ENCODE results near the gene MAP4. TPM values are rescaled to one million over a fixed set of nuclear protein-coding genes. Genes with fewer than 3 reads are reported as not detected.
A peak's percentile ranks its signal among the peaks of the same experiment; 100 is the strongest.
"Not testable (repeated sequence)": the region's sequence is repeated elsewhere in the genome, so short reads cannot be mapped to it uniquely, and the experiment has no call there.

The MAP4 gene
- total RNA-seq, 4 donors from 2014 or later: 108 to 186 (median 150) TPM

GRCh38 chr3:47891613-47892005, 124.6 kb downstream of the MAP4 start:
- DNase-seq (ENCODE audit: low spot score): no peak
- no peak for TF ChIP-seq CTCF (IDR thresholded peaks at IDR 0.05)
- no peak for ATAC-seq (ENCODE audit: low FRiP score)

- ATAC-seq (ENCODE audit: low FRiP score) (peak; percentile 28), DNase-seq (ENCODE audit: low spot score) (no peak)
- no peak for TF ChIP-seq CTCF (IDR thresholded peaks at IDR 0.05)
These were observed 125.2 kb downstream of the MAP4 start for GRCh38 chr3:47890828-47891612.

GRCh38 chr3:47890126-47890827, 125.9 kb downstream of the MAP4 start:
- no peak for ATAC-seq (ENCODE audit: low FRiP score)
- no peak for DNase-seq (ENCODE audit: low spot score)
- TF ChIP-seq CTCF (IDR thresholded peaks at IDR 0.05): no peak

GRCh38 chr3:47888986-47889757, 127.0 kb downstream of the MAP4 start:
- ATAC-seq (ENCODE audit: low FRiP score) (no peak), DNase-seq (ENCODE audit: low spot score) (no peak)
- TF ChIP-seq CTCF (IDR thresholded peaks at IDR 0.05): no peak

- ATAC-seq (ENCODE audit: low FRiP score); DNase-seq (ENCODE audit: low spot score): not testable (repeated sequence)
These were observed 128.2 kb downstream of the MAP4 start for GRCh38 chr3:47887991-47888390.

GRCh38 chr3:47885168-47885567, 131.0 kb downstream of the MAP4 start:
- DNase-seq (ENCODE audit: low spot score) (no peak), ATAC-seq (ENCODE audit: low FRiP score) (no peak)
- no peak for TF ChIP-seq CTCF (IDR thresholded peaks at IDR 0.05)

GRCh38 chr3:47884603-47885002, 131.6 kb downstream of the MAP4 start:
- DNase-seq (ENCODE audit: low spot score) (no peak), ATAC-seq (ENCODE audit: low FRiP score) (no peak)
- TF ChIP-seq CTCF (IDR thresholded peaks at IDR 0.05): no peak

Measured in omental fat pad (tissue), 4 donors.